ENCODE results near the gene PAPSS1. TPM values are rescaled to one million over a fixed set of nuclear protein-coding genes. Genes with fewer than 3 reads are reported as not detected.

The PAPSS1 gene
- total RNA-seq, 1 donor from 2014 or later, result 53.8 TPM

Other genes starting within 250 kb of the PAPSS1 start
- 76.1 TPM for gene SGMS2, start 104.7 kb upstream of the PAPSS1 start, total RNA-seq
- gene CYP2U1, start 211.3 kb upstream of the PAPSS1 start, total RNA-seq, result 8.1 TPM

Data from mucosa of gallbladder (tissue), 1 donor.